Measurements from ENCODE around the gene COL5A1.

Gene COL5A1

DNA sequence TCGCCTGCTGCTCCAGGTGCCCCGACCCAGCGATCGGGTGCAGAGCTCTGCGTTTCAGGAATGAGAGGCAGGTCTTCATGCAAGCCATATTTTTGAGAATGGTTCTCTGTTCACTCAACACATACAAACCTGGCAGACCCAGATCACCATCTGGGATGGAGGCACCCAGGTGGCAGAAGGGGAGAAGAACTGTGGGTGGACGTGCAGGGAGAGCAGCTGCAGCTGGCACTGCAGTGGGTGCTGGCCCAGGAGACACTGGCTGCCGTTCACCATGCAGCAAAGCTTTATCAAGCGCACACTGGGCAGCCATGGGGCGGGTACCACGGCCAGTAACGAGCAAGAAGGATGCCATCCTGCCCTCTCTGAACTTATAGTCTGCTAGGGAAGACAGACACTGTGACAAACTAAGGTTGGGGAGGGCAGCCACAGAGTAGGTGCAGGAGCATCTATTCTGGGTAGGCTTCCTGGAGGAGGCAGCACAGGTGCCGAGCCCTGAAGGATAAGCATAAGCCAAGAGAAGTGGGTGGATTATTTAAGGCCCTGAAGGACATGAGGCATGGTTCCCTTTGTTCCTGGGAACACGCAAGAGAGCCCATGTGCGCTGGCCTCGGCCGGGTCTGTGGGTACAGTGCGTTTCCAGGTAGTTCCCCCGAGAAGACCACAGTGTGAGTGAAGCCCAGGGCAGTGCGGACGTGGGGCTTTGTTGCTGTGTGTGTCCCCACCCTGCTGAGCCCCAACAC lies 192.8 kb downstream of the COL5A1 start:
- H3K4me3 Mint-ChIP-seq = no peak overlapping the region
- no peaks in the 10 kb centered on the region for H3K36me3 Mint-ChIP-seq
- H3K27ac Mint-ChIP-seq = no peak overlapping the region

DNA sequence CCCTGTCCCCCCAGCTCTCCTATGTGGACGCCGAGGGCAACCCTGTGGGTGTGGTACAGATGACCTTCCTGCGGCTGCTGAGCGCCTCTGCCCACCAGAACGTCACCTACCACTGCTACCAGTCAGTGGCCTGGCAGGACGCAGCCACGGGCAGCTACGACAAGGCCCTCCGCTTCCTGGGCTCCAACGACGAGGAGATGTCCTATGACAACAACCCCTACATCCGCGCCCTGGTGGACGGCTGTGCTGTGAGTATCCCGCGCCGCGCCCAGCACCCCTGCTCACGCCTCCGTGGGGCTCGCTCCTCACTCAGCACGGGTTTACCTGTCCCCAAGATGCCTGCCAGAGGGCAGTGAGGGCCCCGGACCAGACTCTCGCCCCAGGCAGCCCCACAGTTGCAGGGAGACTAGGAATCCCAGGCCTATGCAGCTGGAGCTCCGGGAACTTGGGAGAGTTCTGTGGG lies 193.4 kb downstream of the COL5A1 start:
- DNase-seq (ENCODE audit: low spot score in 2 of 2) (no peak), ATAC-seq (ENCODE audit: low read depth) (no peak)
- Mint-ChIP-seq H3K9me3 (no peaks in the 10 kb centered on the region), H3K4me3 (no peak overlapping the region), H3K36me3 (no peaks in the 10 kb centered on the region), H3K27ac (no peak overlapping the region), H3K27me3 (peaks cover 3% of the 10 kb centered on the region), H3K4me1 (no peaks in the 10 kb centered on the region)

More for the DNA sequence above, 192.8 kb downstream of the COL5A1 start:
- Mint-ChIP-seq H3K9me3 (no peaks in the 10 kb centered on the region), H3K4me1 (no peaks in the 10 kb centered on the region), H3K27me3 (peaks cover 3% of the 10 kb centered on the region)
- DNase-seq (ENCODE audit: low spot score in 2 of 2) (no peak), ATAC-seq (ENCODE audit: low read depth) (no peak)

DNA sequence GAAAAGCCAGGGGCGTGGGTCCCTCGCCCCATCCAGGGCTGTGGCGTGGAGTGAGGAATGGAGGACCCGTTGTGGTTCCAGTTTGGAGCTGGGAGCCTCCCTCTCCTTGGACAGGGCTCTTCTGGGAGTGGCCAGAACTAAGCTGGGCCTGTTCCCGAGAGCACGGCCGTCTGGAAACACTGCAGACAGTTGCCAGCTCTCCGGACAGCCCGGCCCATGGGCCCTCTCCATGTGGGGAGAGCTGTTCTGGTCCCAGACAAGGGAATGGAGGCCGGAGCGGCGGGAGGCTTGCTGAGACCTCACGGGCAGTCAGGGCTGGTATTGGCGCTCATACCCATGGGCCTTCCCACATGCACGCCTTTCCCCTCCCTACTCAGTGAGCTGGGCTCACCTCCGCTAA lies 193.8 kb downstream of the COL5A1 start:
- H3K27me3 Mint-ChIP-seq = peaks cover 3% of the 10 kb centered on the region
- H3K9me3 Mint-ChIP-seq = no peaks in the 10 kb centered on the region
- DNase-seq (ENCODE audit: low spot score in 2 of 2) = no peak
- ATAC-seq (ENCODE audit: low read depth) = no peak
- H3K4me3 Mint-ChIP-seq = no peak overlapping the region
- no peak overlapping the region for H3K27ac Mint-ChIP-seq
- no peaks in the 10 kb centered on the region for H3K4me1 Mint-ChIP-seq
- H3K36me3 Mint-ChIP-seq = no peaks in the 10 kb centered on the region

DNA sequence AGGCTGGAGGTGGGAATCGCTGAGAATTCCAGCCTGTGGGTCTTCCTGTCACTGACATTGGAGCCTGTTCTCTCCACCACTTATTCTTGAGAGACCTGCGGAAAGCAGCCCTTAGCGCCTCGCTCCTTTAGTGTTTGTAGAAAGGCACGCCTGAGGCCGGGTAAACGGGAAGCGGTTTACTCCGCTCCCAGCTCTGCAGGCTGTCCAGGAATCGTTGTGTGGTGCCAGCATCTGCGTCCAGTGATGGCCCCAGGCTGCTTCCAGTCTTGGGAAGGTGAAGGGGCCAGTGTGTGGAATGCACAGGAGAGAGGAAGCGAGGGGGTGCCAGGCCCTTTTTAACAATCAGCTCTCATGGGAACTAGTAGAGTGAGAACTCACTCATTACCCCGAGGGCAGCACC lies 194.4 kb downstream of the COL5A1 start:
- H3K4me1 Mint-ChIP-seq = no peaks in the 10 kb centered on the region
- peaks cover 3% of the 10 kb centered on the region for H3K27me3 Mint-ChIP-seq
- no peak overlapping the region for H3K27ac Mint-ChIP-seq
- no peak overlapping the region for H3K4me3 Mint-ChIP-seq
- ATAC-seq (ENCODE audit: low read depth) = no peak
- no peaks in the 10 kb centered on the region for H3K9me3 Mint-ChIP-seq
- no peaks in the 10 kb centered on the region for H3K36me3 Mint-ChIP-seq
- DNase-seq (ENCODE audit: low spot score in 2 of 2) = no peak

DNA sequence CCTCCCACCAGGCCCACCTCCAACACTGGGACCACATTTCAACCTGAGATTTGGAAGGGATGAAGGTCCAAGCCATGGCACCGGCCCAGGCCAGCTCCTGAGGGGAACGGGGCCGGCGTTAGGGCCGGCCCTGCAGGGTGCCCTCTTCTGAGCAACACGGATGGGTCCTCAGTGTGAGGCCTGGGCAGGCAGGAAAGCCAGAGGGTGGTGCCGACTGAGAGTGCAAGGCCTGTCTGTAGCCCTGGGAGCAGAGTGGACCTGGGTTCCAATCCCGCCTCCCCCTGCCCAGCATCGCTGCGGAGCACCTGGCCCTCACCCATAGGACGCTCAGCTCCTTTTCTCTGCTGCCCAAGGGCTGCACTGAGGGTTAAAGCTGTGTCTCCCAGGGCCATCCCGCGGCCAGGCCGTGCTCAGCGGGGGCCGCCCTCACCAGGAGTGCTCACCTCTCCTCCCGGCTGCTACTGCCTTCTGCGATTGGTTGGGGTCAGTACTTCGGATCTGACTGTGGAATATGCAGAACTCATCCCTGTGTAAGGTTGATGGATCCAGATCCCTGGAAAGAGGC lies 194.9 kb downstream of the COL5A1 start:
- ATAC-seq (ENCODE audit: low read depth) (no peak), DNase-seq (ENCODE audit: low spot score in 2 of 2) (no peak)
- Mint-ChIP-seq H3K4me3 (no peak overlapping the region), H3K27ac (no peak overlapping the region), H3K27me3 (peaks cover 3% of the 10 kb centered on the region), H3K4me1 (no peaks in the 10 kb centered on the region), H3K9me3 (no peaks in the 10 kb centered on the region), H3K36me3 (no peaks in the 10 kb centered on the region)

DNA sequence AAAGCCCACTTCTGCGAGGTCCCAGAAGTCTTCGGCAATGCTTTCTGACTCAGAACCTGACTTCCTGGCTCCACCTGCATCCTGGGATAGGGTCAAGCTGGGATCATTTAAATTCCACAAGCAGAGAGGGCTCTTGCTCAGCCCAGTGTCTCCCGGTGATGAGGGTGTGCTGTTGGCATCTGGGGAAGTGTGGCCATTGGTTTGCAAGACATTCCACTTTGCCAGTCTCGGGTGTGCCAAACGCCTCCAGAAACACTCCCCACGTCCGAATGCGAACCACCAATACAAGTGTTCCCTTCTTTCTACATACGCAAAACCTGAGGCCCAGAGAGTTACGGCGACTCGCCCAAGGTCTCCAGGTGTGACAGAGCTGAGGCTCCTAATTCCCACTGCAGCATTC lies 195.9 kb downstream of the COL5A1 start:
- no peak overlapping the region for H3K4me3 Mint-ChIP-seq
- no peak for DNase-seq (ENCODE audit: low spot score in 2 of 2)
- no peaks in the 10 kb centered on the region for H3K36me3 Mint-ChIP-seq
- H3K27me3 Mint-ChIP-seq = peaks cover 3% of the 10 kb centered on the region
- no peak overlapping the region for H3K27ac Mint-ChIP-seq
- H3K4me1 Mint-ChIP-seq = no peaks in the 10 kb centered on the region
- ATAC-seq (ENCODE audit: low read depth) = no peak
- no peaks in the 10 kb centered on the region for H3K9me3 Mint-ChIP-seq

DNA sequence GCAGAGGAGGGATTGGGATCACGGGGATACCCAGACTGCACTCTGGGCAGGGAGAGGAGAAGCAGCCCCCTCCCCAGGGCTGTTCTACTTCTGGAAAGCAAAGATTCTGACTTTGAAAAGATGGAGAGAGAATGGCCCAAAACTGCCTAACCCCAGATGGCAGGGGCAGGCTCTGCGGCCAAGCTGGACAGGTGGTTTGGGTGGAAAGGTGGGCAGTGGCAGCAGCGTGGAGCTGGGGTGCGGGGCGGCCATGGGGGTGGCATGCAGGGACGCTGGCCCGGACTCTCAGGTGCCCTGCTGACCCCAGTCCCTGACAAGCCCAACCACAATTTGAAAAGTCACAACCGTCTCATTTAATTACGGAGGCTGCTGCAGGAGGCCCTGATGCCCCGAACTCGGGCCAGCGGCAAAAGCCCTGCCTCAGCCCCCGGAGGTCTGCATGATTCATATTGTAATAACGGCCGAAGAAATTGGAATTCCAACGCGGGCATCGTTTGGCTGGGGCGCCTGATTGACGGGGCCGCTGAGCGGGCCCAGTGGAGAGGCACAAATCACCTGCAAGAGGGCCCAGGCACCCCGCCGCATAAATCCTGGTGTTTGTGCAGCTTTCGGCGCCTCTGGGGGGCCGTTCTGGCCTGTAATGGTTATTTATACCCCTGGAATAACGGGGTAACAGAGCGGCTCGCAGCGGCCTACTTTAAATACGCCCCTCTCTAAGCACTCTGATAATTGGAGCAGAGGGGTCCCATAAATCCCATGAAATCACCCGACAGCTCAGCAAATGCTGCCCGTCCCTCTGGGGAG lies 197.2 kb downstream of the COL5A1 start:
- H3K4me1 Mint-ChIP-seq = no peaks in the 10 kb centered on the region
- ATAC-seq (ENCODE audit: low read depth) (no peak), DNase-seq (ENCODE audit: low spot score in 2 of 2) (no peak)
- no peak overlapping the region for H3K27ac Mint-ChIP-seq
- no peaks in the 10 kb centered on the region for H3K9me3 Mint-ChIP-seq
- H3K36me3 Mint-ChIP-seq = no peaks in the 10 kb centered on the region
- no peak overlapping the region for H3K4me3 Mint-ChIP-seq
- peaks cover 3% of the 10 kb centered on the region for H3K27me3 Mint-ChIP-seq

DNA sequence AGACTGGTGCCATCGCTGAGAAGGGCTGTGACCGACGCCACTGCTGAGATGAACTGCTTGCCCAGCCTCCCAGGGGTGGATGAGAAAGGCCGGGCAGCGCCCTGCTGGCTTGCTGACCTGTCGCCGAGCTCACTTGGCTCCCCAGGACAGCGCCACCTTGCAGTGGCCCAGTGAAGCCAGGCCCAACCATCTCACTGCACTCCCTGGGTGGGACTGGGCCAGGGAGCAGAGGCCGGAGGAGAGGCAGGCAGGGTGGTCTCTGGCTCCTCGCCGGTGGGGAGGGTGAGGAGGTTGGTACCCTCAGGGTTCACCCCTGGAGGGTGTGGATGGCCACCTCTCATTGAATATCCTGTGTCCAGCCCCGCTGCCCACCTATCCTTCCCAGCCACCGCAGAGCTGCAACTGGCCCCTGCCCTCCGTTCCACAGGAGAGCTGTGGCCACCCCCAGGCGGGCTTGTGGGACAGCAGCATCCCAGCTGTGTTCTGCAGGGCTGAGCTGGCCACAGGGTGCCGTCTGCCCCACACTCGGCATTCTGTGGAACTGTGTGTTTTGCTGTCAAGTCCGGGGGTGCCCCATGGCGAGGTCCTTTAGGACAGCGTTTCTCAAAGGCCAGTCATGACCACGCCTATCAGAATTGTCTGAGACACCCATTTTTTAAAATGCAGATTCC lies 198.0 kb downstream of the COL5A1 start:
- DNase-seq (ENCODE audit: low spot score in 2 of 2) (no peak), ATAC-seq (ENCODE audit: low read depth) (no peak)
- Mint-ChIP-seq H3K4me3 (no peak overlapping the region), H3K36me3 (no peaks in the 10 kb centered on the region), H3K9me3 (no peaks in the 10 kb centered on the region), H3K27ac (no peak overlapping the region), H3K27me3 (no peaks in the 10 kb centered on the region), H3K4me1 (no peaks in the 10 kb centered on the region)

DNA sequence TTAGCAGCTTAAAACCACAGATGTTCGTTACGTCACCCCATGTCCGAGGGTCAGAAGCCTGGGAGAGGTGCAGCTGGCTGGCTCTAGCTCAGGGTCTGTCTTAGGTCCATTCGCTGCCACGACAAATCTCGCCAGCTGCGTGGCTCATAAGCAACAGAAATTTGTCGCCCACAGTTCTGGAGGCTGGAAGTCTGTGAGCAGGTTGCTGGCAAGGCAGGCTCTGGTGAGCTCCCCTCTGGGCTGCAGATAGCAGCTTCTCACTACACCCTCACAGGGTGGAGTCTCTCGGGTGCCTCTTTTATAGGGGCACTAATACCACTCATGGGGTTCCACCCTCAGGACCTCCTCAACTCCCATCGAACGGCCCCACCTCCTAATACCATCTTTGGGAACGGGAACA lies 198.9 kb downstream of the COL5A1 start:
- DNase-seq (ENCODE audit: low spot score in 2 of 2) (no peak), ATAC-seq (ENCODE audit: low read depth) (no peak)
- Mint-ChIP-seq H3K4me3 (no peak overlapping the region), H3K36me3 (no peaks in the 10 kb centered on the region), H3K27ac (no peak overlapping the region), H3K27me3 (no peaks in the 10 kb centered on the region), H3K9me3 (no peaks in the 10 kb centered on the region), H3K4me1 (no peaks in the 10 kb centered on the region)

DNA sequence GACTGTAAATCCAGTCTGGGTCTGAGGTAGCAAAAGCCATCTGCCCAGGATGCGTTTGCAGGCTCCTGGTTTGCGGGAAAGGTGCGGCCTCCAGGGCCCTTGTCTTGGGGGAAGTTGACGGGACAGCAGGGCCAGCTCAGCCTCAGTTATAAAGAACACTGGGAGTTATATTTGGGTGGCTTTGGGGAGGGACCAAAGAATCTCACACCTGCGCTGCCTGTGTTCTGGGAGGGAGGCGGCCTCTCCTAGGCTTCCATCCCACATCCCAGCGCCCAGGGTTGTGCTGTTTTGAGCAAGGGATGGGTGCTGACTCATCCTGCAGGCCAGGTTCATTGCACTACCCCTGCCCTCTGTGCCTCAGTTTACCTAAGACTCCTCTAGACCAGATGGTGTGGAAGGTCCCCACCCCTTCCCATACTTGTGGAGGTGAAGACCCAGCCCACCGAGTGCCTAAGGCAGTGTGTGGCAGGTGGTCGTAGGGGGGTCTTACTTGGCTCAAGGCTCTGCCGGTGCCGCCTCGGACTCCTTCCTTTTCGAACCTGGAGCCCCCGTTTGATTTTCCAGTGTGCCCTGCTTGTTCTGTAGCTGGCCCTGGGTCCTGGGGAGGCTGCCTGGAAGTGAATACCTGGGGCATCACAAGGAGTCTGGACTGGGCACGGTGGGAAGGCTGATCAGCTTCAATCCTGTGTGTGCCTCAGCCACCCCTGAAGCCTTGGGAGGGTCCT lies 199.7 kb downstream of the COL5A1 start:
- Mint-ChIP-seq H3K9me3 (no peaks in the 10 kb centered on the region), H3K27me3 (no peaks in the 10 kb centered on the region), H3K36me3 (no peaks in the 10 kb centered on the region), H3K4me3 (no peak overlapping the region), H3K4me1 (no peaks in the 10 kb centered on the region), H3K27ac (no peak overlapping the region)
- DNase-seq (ENCODE audit: low spot score in 2 of 2) (no peak), ATAC-seq (ENCODE audit: low read depth) (no peak)

DNA sequence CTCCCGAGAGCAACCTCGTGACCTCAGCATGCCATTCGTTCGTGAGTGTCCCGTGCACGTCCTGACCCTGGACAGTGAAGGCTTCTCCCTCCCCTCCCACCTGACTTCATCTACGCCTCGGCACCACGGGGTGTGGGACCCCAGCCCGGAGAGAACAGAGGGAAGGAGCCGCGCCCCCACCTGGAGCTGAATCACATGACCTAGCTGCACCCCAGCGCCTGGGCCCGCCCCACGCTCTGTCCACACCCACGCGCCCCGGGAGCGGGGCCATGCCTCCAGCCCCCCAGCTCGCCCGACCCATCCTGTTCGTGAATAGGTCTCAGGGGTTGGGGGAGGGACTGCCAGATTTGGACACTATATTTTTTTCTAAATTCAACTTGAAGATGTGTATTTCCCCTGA lies 200.7 kb downstream of the COL5A1 start:
- ATAC-seq (ENCODE audit: low read depth) = no peak
- Mint-ChIP-seq H3K9me3 (no peaks in the 10 kb centered on the region), H3K27me3 (no peaks in the 10 kb centered on the region), H3K36me3 (no peaks in the 10 kb centered on the region), H3K4me3 (no peak overlapping the region), H3K27ac (no peak overlapping the region), H3K4me1 (no peaks in the 10 kb centered on the region)
- no peak for DNase-seq (ENCODE audit: low spot score in 2 of 2)

DNA sequence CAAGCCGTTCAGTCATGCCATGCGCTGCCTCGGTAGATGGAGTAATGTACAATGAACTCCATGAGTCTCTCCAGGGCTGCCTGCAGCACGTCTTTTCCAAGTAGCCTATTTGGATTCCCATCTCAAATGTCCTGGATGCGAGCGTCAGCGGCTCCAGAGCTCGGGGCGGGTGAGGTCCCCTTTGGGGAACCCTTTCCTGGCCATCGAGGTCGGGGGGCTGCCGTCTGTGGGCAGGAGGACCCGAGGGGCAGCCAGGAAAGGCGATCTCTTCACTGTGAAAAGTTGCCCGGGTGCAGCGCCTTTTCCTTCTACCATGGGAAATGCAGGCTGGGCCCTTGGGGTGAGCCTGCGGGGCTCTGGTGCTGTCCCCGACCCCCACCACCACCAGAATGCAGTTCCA lies 202.1 kb downstream of the COL5A1 start:
- ATAC-seq (ENCODE audit: low read depth) (no peak), DNase-seq (ENCODE audit: low spot score in 2 of 2) (no peak)
- Mint-ChIP-seq H3K27me3 (no peaks in the 10 kb centered on the region), H3K4me1 (no peaks in the 10 kb centered on the region), H3K27ac (no peak overlapping the region), H3K36me3 (no peaks in the 10 kb centered on the region), H3K9me3 (no peaks in the 10 kb centered on the region), H3K4me3 (no peak overlapping the region)

DNA sequence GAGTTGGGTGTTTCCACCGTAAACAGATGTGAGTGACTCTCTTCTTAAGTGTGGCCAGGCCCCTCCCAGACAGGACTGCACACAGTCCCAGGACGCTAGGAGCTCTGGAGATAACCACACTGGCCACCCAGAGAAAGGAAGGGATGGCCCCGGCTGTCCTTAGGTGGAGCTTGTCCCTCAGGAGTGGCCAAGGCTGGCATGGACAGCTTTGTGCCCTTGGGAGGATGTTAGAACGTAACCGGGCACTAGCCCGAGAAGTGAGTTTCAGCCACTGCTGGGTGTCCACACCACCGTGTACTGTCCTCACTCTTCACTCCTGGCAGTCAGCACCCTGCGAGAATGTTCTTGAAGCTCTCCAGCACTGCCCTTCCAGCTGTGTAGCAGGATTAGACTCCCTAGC lies 203.2 kb downstream of the COL5A1 start:
- ATAC-seq (ENCODE audit: low read depth) = no peak
- H3K27me3 Mint-ChIP-seq = no peaks in the 10 kb centered on the region
- H3K4me1 Mint-ChIP-seq = no peaks in the 10 kb centered on the region
- no peaks in the 10 kb centered on the region for H3K36me3 Mint-ChIP-seq
- DNase-seq (ENCODE audit: low spot score in 2 of 2) = no peak
- no peaks in the 10 kb centered on the region for H3K9me3 Mint-ChIP-seq
- H3K4me3 Mint-ChIP-seq = no peak overlapping the region
- H3K27ac Mint-ChIP-seq = no peak overlapping the region
